ENCODE results near the gene EXOC3L4. TPM values are rescaled to one million over a fixed set of nuclear protein-coding genes. Genes with fewer than 3 reads are reported as not detected.

EXOC3L4 gene
- total and polyA plus RNA-seq, 9 of the 15 experiments (the other 6 are each of a cell fraction or from before 2014, with no cell fraction given), result 0.10 to 6.7 (median 0.98) TPM; not detected in 1

- TF ChIP-seq SMAD4 (CRISPR knock-in tag; conservative IDR thresholded peaks at IDR 0.05), result 0 out of 2 replicates have a peak, but pooled peaks have one; percentile 19
- no peak for TF ChIP-seq STAT5B (CRISPR knock-in tag; IDR thresholded peaks at IDR 0.05)
- TF ChIP-seq TBL1XR1 (IDR thresholded peaks at IDR 0.05; ENCODE audit: low read length in 2 of 2), result peak in 1 of 2 experiments; percentile 26; a peak in 1 of 4 replicates
- TF ChIP-seq SMARCC2 (IDR thresholded peaks at IDR 0.05; ENCODE audit: low read depth), result peak; percentile 34; the same call in 1 of the 2 replicates
- peak; percentile 38 for TF ChIP-seq MAX (CRISPR knock-in tag; IDR thresholded peaks at IDR 0.05)
- no peak for TF ChIP-seq ZBTB34 (CRISPR knock-in tag; IDR thresholded peaks at IDR 0.05)
- TF ChIP-seq IRF9 (tag; IDR thresholded peaks at IDR 0.05), result no peak
- TF ChIP-seq NKRF (IDR thresholded peaks at IDR 0.05; ENCODE audit: borderline replicate concordance), result no peak
- no peak for TF ChIP-seq GABPA (tag; conservative IDR thresholded peaks at IDR 0.05; ENCODE audit: low read depth)
- TF ChIP-seq KAT8 (IDR thresholded peaks at IDR 0.05; ENCODE audit: low read depth), result no peak
- no peak for TF ChIP-seq MCM3 (IDR thresholded peaks at IDR 0.05)
- no peak for TF ChIP-seq ZNF707 (CRISPR knock-in tag; conservative IDR thresholded peaks at IDR 0.05)
- no peak for TF ChIP-seq TRIM28 (IDR thresholded peaks at IDR 0.05)
- TF ChIP-seq RBM15 (IDR thresholded peaks at IDR 0.05; ENCODE audit: insufficient read depth, low read length), result no peak
- TF ChIP-seq ZFP91 (CRISPR knock-in tag; IDR thresholded peaks at IDR 0.05), result no peak
- no peak for TF ChIP-seq RAD21 (CRISPR knock-in tag; conservative IDR thresholded peaks at IDR 0.05 in 1 of 2, IDR thresholded peaks at IDR 0.05 in 1 of 2)
- TF ChIP-seq ETV1 (tag; conservative IDR thresholded peaks at IDR 0.05; ENCODE audit: low read depth), result no peak
- no peak for TF ChIP-seq ZNF133 (CRISPR knock-in tag; IDR thresholded peaks at IDR 0.05)
- TF ChIP-seq ZNF436 (CRISPR knock-in tag; IDR thresholded peaks at IDR 0.05), result no peak
- no peak for TF ChIP-seq U2AF2 (optimal IDR thresholded peaks at IDR 0.05; ENCODE audit: low read depth, low read length)
- peak; percentile 44; the same call in 1 of the 2 replicates for TF ChIP-seq ZNF766 (CRISPR knock-in tag; conservative IDR thresholded peaks at IDR 0.05)
- TF ChIP-seq EP400 (IDR thresholded peaks at IDR 0.05), result peak; percentile 17; the same call in 1 of the 2 replicates
These were observed 24.3 kb downstream of the EXOC3L4 start (continued) for GRCh38 chr14:103118663-103119404.
